ENCODE measurements around the gene AGMO. TPM values are rescaled to one million over a fixed set of nuclear protein-coding genes. Genes with fewer than 3 reads are reported as not detected.

AGMO gene
- total RNA-seq, 1 donor: not detected

DNA sequence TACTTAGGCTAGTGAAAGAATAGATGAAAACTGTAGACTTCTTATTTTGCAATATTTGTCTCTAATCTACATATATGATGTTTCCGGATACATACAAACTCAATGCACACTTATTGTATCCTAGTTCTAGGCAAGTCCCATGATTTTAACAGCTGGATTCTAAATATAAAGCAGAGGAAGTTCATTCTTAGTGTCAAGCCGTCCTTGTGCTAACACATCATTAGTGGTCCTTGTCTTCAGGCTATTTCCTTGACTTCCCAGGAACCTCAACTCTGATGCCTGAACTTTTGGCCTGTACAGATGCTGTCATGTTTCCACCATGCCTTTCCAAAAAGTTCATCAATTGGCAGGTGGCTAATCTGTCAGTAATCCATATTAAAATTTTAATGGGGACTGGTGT, 357.4 kb downstream of the AGMO start:
- no peak for DNase-seq (ENCODE audit: low read depth)

GRCh38 chr7:15199482-15199881, 362.3 kb downstream of the AGMO start:
- no peak overlapping the region for H3K4me3 ChIP-seq (ENCODE audit: low read depth, low read length)
- peak; percentile 28 for TF ChIP-seq CTCF (IDR thresholded peaks at IDR 0.05; ENCODE audit: insufficient read depth, low read depth, low read length)
- DNase-seq (ENCODE audit: low read depth): no peak

More for the DNA sequence above, 357.4 kb downstream of the AGMO start:
- no peak overlapping the region for H3K4me3 ChIP-seq (ENCODE audit: low read depth, low read length)
- no peak for TF ChIP-seq CTCF (IDR thresholded peaks at IDR 0.05; ENCODE audit: insufficient read depth, low read depth, low read length)

- DNase-seq (ENCODE audit: low read depth): no peak
- no peak for TF ChIP-seq CTCF (IDR thresholded peaks at IDR 0.05; ENCODE audit: insufficient read depth, low read depth, low read length)
- H3K4me3 ChIP-seq (ENCODE audit: low read depth, low read length): no peak overlapping the region
Measured at GRCh38 chr7:15197042-15197977, 364.5 kb downstream of the AGMO start.

DNA sequence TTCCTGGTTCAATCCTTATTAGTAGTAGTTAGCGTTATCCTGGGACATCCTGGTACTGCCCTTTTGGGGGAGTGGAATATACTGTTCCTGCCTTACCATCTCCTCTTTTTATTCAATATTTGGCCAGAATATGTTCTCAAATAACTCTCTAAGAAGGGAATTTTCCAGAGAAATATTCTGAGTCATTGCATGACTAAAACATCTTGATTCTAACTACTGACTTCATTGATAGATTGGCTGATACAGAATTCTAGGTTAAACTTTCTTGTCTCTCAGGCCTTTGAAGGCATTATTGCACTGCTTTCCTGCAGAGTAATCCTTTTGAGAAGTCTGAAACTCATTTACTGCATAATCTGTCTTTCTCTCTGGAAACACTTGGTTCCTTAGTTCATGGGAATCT, 383.8 kb downstream of the AGMO start:
- no peak for TF ChIP-seq CTCF (IDR thresholded peaks at IDR 0.05; ENCODE audit: insufficient read depth, low read depth, low read length)
- no peak for DNase-seq (ENCODE audit: low read depth)
- no peak overlapping the region for H3K4me3 ChIP-seq (ENCODE audit: low read depth, low read length)

- TF ChIP-seq CTCF (IDR thresholded peaks at IDR 0.05; ENCODE audit: insufficient read depth, low read depth, low read length): no peak
- DNase-seq (ENCODE audit: low read depth): no peak
- no peak overlapping the region for H3K4me3 ChIP-seq (ENCODE audit: low read depth, low read length)
Measured at GRCh38 chr7:15176089-15176488, 385.7 kb downstream of the AGMO start.

DNA sequence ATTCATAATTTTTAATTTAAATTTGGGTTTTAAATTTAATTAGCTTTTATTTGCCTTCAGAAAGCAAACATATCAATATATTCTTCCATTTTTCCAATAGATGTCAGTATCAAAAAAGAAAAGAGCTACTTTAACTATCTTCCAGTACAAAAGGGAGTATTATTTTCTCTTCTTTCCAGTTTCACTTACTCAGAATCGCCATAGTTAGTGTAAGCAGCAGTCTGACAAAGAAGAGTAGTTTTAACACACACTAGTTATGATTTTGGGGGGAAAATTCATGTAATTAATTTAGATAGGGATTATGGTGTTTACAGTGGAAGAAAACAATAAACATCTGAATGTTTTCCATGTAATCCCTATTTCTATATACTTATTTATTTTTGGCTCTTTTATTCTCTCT, 386.7 kb downstream of the AGMO start:
- no peak for DNase-seq (ENCODE audit: low read depth)
- no peak for TF ChIP-seq CTCF (IDR thresholded peaks at IDR 0.05; ENCODE audit: insufficient read depth, low read depth, low read length)
- H3K4me3 ChIP-seq (ENCODE audit: low read depth, low read length): no peak overlapping the region
